GM06990 (cell line): Measurements from ENCODE around the gene FRMD5.
A peak's percentile ranks its signal among the peaks of the same experiment; 100 is the strongest.

Experiments used
- DNase-seq: peaks from one replicate; pipeline ENCODE4 v3.0.0-alpha.2; 2011; ENCODE audit not compliant: insufficient read length; ENCODE audit errors: extremely low read depth
- H3K27me3 ChIP-seq: replicated peaks from 2 replicates; pipeline ENCODE4 v1.6.0; 2011; ENCODE audit warnings: low read length; ENCODE audit not compliant: control insufficient read depth, insufficient read depth
- H3K36me3 ChIP-seq: 2 replicates; pipeline ENCODE4 v1.5.1; 2011; ENCODE audit warnings: low read length; ENCODE audit not compliant: control insufficient read depth, insufficient read depth
- H3K4me3 ChIP-seq: replicated peaks from 2 replicates; pipeline ENCODE4 v1.5.1; 2011; ENCODE audit warnings: low read depth, mild to moderate bottlenecking, control low read depth, low read length
- TF ChIP-seq, protein P1 (sequence below): IDR thresholded peaks from 2 replicates; pipeline ENCODE4 v1.5.1; 2011; ENCODE audit warnings: low read length, control low read depth, mild to moderate bottlenecking, inconsistent platforms; ENCODE audit not compliant: insufficient read depth, poor library complexity, severe bottlenecking

The FRMD5 gene

GRCh38 chr15:44199393-44199792, 4.3 kb upstream of the FRMD5 start:
- DNase-seq = no peak
- TF ChIP-seq, protein P1, sequence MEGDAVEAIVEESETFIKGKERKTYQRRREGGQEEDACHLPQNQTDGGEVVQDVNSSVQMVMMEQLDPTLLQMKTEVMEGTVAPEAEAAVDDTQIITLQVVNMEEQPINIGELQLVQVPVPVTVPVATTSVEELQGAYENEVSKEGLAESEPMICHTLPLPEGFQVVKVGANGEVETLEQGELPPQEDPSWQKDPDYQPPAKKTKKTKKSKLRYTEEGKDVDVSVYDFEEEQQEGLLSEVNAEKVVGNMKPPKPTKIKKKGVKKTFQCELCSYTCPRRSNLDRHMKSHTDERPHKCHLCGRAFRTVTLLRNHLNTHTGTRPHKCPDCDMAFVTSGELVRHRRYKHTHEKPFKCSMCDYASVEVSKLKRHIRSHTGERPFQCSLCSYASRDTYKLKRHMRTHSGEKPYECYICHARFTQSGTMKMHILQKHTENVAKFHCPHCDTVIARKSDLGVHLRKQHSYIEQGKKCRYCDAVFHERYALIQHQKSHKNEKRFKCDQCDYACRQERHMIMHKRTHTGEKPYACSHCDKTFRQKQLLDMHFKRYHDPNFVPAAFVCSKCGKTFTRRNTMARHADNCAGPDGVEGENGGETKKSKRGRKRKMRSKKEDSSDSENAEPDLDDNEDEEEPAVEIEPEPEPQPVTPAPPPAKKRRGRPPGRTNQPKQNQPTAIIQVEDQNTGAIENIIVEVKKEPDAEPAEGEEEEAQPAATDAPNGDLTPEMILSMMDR = no peak
- H3K27me3 ChIP-seq = no peaks in the 10 kb centered on the region
- H3K36me3 ChIP-seq = no peaks in the 10 kb centered on the region
- H3K4me3 ChIP-seq = no peak overlapping the region

- TF ChIP-seq, protein P1 = no peak
- H3K36me3 ChIP-seq = no peaks in the 10 kb centered on the region
- DNase-seq = peak; percentile 37
- H3K4me3 ChIP-seq = peak overlapping the region; percentile 67
- H3K27me3 ChIP-seq = no peaks in the 10 kb centered on the region
Observed at GRCh38 chr15:44194323-44195150, 534 bp downstream of the FRMD5 start.

- TF ChIP-seq, protein P1 = no peak
- no peak overlapping the region for H3K4me3 ChIP-seq
- DNase-seq = no peak
- no peaks in the 10 kb centered on the region for H3K36me3 ChIP-seq
- H3K27me3 ChIP-seq = no peaks in the 10 kb centered on the region
Observed at GRCh38 chr15:44193651-44194322, 1.3 kb downstream of the FRMD5 start.

- no peak for DNase-seq
- no peaks in the 10 kb centered on the region for H3K36me3 ChIP-seq
- no peak overlapping the region for H3K4me3 ChIP-seq
- TF ChIP-seq, protein P1 = no peak
- no peaks in the 10 kb centered on the region for H3K27me3 ChIP-seq
Observed at GRCh38 chr15:44188795-44189194, 6.3 kb downstream of the FRMD5 start.

- H3K27me3 ChIP-seq = no peaks in the 10 kb centered on the region
- no peaks in the 10 kb centered on the region for H3K36me3 ChIP-seq
- DNase-seq = no peak
- no peak overlapping the region for H3K4me3 ChIP-seq
- TF ChIP-seq, protein P1 = no peak
Observed at GRCh38 chr15:44186705-44187104, 8.4 kb downstream of the FRMD5 start.
